ENCODE measurements around the gene CHRND.

CHRND gene

GRCh38 chr2:232525791-232526371 lies at the start of gene CHRND:
TSS of gene CHRND (plus strand) at chr2:232526160. CDS start at chr2:232526216, 56 bp downstream.
- no peak for DNase-seq (ENCODE audit: low spot score)

- no peak for DNase-seq (ENCODE audit: low spot score)
These were observed 49.2 kb upstream of the CHRND start for GRCh38 chr2:232476791-232477190.

GRCh38 chr2:232477751-232478510 lies 48.0 kb upstream of the CHRND start:
- no peak for DNase-seq (ENCODE audit: low spot score)

GRCh38 chr2:232478571-232479340 lies 47.2 kb upstream of the CHRND start:
- no peak for DNase-seq (ENCODE audit: low spot score)

- DNase-seq (ENCODE audit: low spot score): no peak
These were observed 46.4 kb upstream of the CHRND start for GRCh38 chr2:232479341-232480200.

- DNase-seq (ENCODE audit: low spot score): no peak
These were observed 45.5 kb upstream of the CHRND start for GRCh38 chr2:232480201-232481190.

- no peak for DNase-seq (ENCODE audit: low spot score)
These were observed 44.4 kb upstream of the CHRND start for GRCh38 chr2:232481322-232482140.

- DNase-seq (ENCODE audit: low spot score): no peak
These were observed 43.4 kb upstream of the CHRND start for GRCh38 chr2:232482301-232483238.

- no peak for DNase-seq (ENCODE audit: low spot score)
These were observed 42.5 kb upstream of the CHRND start for GRCh38 chr2:232483311-232483922.

- DNase-seq (ENCODE audit: low spot score): no peak
These were observed 41.9 kb upstream of the CHRND start for GRCh38 chr2:232483923-232484627.

GRCh38 chr2:232484628-232485347 lies 41.2 kb upstream of the CHRND start:
- DNase-seq (ENCODE audit: low spot score): no peak

- DNase-seq (ENCODE audit: low spot score): no peak
These were observed 40.6 kb upstream of the CHRND start for GRCh38 chr2:232485348-232485756.

GRCh38 chr2:232485757-232486557 lies 40.0 kb upstream of the CHRND start:
- no peak for DNase-seq (ENCODE audit: low spot score)

GRCh38 chr2:232486558-232487384 lies 39.2 kb upstream of the CHRND start:
- no peak for DNase-seq (ENCODE audit: low spot score)

Data from RKO (cell line).